ENCODE data around the gene ZCCHC24.

- TF ChIP-seq CTCF (IDR thresholded peaks at IDR 0.05), result no peak
- TF ChIP-seq ZFX (IDR thresholded peaks at IDR 0.05; ENCODE audit: borderline replicate concordance), result no peak
Observed at GRCh38 chr10:79406683-79407422, 38.6 kb downstream of the ZCCHC24 start.
